HG02970 (cell line): ENCODE data around the gene CBX3.
"Not testable (repeated sequence)": the region's sequence is repeated elsewhere in the genome, so short reads cannot be mapped to it uniquely, and the experiment has no call there.

Source experiments
- ATAC-seq: cut with Tn5 transposase; IDR thresholded peaks from one replicate; pipeline ENCODE4 v1.9.1; 2021; ENCODE audit warnings: mild to moderate bottlenecking, moderate library complexity, moderate number of reproducible peaks; ENCODE audit not compliant: unreplicated experiment, low FRiP score

Gene CBX3

DNA sequence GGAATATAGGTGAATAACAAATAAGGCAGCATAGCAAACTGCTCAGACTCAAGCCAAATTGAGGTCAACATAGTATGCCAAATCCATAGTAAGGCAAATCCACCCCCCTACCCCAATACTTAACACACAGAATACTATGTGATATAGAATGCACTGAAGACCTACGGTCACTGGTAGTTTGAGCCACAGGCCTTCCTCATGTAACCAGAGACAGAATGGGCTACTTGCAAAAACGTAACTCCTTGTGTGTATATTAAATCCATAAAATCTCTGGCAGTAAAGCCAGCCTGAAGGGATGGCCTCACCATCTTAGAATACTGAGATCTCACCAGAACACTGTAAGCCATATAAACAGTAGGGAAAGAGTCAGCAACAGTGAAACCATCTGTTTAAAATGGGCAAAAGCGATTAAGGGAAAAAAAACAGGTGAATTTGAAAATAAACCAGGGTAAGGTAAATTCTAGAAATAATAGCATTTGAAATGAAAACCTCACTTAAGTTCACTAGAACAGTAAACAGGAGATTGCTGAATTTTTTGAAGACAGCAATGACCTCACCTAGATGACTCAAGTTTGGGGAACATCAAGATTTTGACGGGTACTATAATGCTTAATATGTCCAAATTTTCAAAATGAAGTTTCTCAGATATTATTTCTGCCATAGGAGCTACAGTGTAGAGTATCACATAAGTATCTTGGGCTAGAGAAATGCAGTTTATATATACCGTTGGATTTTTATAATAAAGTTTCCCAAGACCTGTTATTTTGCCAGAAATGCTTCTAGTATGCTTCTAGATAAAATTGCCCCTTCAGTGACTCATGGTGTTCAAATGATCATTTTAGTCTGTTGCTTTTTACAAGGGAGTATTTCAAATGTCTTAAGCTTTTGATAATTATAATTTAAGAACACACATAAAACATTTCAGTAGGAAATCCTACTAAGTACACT is 14.9 kb upstream of the CBX3 start:
- ATAC-seq = no peak

DNA sequence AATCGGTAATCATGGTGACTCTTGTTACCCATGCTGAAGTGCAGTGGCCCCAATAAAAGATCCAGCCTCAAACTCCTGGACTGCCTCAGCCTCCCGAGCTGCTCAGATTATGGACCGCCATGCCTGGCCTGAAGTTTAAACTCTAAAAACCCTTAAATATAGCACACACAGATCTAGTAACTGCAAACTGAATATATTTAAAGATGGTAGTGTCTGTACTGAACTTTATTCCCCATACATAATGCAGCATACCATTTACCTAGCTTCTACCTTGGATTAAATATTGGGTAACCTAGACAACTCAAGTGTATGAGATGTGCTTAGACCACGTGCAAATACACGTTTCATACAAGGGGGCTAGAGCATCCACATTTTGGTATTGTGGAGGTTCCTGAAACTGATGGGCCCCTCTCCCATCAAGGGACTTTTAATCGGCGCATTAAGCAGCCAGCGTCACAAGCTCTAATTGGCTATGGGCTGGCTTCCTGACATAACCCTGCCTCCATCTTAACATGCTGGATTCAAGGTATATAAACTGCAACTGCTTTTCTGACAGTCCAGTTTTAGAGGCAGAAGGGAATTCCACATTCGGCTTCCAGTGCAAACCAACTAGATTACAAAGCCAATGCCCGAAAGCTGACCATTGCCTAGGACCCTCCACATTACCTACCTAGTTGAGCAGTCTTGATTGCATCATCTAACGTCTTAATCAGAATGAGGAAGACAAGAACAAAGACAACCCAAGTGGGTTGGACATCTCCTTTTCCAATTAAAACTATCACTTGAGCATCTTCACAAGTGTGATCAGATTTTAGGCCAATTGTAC is 14.0 kb upstream of the CBX3 start:
- ATAC-seq = no peak

- no peak for ATAC-seq
Measured at GRCh38 chr7:26188206-26188956, 13.2 kb upstream of the CBX3 start.

GRCh38 chr7:26188957-26189541 is 12.5 kb upstream of the CBX3 start:
- no peak for ATAC-seq

DNA sequence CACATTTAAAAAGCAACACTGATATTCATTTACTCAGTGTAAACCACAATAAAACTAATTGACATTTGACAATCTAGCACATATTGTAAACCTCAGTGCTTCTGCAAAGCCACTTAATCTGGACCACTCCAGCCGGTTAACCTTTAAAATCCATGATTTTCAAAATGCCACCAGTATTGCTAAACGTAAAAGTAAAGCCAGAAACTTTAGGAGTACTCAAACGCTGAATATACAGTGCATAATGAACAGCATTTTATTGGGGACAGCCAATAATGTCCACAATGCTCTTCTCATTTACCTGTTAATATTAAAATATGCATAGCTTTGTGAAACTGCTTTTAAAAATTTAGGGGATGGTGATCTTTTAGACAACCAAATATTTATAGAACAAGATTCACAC is 11.8 kb upstream of the CBX3 start:
- no peak for ATAC-seq

DNA sequence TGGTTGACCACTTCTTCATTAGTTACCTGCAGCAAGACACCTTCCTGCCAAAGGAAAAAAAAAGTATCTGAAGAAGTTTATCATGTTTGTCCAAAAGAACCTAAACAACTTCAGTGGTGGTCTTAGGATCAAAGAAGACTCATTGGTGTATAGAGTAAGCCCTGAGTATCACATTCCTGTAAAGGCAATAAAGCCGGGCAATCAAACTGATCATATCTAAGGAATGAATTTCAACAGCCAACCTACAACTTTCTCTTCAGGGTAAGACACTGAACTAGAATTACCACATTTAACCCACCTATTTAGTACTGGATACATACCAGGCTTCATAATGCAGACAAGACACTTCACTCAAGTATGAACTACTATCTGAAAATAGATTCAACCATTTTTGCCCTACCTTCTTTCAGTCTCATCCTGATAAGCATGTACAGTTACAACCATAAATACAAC is 11.1 kb upstream of the CBX3 start:
- ATAC-seq = no peak

DNA sequence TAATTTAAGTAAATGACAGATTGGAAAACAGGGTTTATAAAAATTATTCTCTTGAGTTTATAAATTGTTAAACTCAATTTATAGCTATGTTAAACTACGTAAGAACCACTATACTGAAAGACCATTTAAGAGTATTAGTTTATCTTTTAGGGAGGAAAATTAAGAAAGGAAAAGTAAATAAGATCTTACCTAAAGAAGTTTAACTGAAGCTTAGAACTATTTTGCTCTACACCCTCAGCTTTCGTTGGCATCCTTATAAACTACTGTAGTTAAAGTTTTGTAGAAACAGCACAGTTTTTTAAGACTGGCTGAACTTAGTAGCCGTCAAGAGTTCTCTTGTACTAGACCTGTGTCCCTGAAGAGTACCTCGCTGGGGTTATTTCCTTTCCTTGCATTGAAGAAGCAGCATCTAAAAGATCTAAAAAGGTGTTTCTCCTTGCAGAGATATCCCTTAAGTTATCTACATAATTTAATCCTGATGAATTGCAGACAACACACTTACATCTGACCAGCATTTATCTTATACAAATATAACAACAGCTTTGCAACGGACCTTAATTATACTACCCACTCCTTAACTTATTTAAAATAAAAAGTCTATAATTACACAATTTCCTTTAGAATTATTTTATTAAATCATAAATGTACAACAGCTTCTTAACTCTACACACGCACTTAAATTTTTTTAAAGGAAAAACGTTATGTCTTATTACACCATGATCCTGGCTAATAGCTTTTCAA is 10.1 kb upstream of the CBX3 start:
- no peak for ATAC-seq

DNA sequence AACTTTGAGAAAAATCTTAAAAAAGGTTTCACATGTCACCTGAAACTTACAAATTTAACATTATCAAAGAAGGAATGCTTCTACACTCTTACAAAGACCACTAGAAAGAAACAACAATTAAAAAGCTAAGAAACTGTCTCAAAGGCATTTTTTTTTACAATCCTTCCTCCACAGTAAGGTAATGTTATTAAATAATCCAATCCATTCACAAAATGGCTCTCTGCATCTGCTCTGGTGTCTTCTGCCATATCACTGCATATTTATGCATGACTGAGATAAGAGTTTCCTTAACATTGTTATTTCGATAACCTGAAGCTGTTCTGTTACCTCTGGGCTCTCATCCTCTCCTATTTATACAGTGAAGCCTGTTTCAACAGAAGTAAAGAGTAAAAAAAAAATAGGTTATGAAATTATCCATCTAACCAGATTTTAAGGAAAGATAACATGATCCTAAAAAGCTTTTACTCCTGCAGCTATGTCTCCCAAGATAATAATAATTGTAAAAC is 9.5 kb upstream of the CBX3 start:
- no peak for ATAC-seq

DNA sequence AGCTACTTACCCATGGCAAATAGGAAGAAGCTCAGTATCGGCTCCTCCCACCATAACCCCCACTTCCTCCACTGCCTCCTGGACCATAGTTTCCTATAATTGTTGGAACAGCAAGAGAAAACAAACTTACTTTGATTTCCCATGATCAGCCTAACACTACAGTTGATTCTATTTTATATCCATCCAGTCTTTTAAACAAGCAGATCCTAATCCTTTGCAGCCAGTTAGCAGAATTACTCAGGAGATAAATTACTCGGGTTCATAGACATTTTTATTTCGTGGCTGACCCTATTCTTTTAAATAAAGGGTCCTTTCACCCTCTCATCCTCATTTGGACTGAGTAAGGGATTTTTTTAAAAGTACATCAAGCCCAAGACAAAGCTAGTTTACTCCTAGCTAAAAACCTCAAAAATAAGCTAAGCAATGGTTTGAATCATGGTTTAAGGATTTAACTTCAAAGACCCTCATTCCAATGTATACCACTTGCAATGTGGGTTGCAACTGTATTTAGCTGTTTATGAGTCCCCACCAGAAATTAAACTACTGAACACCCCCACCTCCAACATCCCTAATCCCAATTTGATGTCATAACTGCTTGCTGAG is 9.0 kb upstream of the CBX3 start:
- ATAC-seq = no peak

DNA sequence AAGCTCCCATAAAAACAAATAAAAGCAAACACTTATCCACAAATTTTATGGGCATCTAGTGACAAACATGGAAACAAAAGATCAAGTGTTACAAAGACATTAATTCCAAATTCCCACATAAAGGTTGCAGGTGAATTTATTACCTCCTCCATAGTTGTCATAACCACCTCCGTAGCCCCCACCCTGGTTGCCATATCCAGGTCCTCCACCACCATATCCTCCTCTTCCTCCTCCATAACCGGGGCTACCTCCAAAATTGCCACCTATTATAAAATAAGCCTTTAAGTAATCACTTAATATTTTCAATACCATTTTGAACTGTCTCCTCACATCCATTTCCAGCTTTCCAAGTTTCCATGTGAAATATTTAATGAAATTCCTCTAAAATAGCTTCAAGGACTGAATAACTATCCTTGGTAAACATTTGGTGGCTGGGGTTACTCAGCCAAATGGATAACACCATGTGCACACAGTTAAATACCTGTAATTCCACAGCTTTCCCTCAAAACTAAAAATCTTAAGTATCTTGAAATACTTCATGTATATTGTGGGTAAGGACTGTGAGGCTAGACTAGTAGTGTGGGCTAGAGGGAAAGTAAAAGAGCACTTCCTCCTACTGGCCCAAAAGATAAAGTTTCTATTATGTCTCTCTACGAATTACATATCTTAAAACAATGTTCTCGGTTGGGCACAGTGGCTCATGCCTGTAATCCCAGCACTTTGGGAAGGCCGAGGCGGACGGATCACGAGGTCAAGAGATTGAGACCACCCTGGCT is 7.9 kb upstream of the CBX3 start:
- ATAC-seq = no peak

DNA sequence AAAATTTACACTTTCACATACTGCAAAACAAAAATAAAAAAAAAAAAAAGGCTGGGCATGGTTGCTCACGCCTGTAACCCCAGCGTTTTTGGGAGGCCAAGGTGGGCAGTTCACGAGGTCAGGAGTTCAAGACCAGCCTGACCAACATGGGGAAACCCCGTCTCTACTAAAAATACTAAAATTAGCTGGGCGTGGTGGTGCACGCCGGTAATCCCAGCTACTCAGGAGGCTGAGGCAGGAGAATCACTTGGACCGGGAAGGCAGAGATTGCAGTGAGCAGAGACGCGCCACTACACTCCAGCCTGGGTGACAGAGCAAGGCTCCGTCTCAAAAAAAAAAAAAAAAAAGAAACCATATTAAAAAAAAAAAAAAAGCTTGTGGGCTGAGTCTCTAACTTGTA is 6.8 kb upstream of the CBX3 start:
- ATAC-seq = not testable (repeated sequence)

- ATAC-seq = no peak
Measured at GRCh38 chr7:26195182-26195581, 6.4 kb upstream of the CBX3 start.

GRCh38 chr7:26195867-26196657 is 5.5 kb upstream of the CBX3 start:
- no peak for ATAC-seq

- no peak for ATAC-seq
Measured at GRCh38 chr7:26197153-26198115, 4.1 kb upstream of the CBX3 start.

DNA sequence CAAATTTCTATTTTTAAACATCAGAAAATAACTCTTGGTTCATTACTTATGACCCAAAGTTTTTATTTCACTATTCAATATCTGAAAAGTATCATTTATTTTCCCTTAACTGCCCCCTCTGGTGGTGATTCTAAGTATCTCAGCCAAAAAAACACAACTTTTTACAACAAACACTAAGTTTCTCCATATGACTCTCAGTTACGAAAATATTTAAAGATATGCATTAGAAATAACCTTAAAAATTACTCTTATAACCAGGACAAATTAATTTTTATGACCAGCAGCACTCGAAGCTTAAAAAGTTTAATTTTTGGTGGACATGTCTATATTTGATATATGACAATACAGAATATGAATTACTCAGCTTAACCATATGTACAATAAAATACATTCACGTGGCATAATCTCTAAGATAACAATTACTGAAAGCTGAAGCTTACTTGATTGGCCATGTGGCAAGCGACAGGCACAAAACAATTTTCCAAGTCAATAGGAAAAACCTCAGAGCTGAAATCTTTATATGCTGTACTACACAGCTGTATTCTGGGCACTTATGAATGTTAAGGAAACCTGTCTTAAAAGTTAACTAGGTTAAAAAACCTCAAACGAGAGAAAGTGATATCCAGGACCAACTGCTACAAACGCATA is 3.3 kb upstream of the CBX3 start:
- no peak for ATAC-seq

DNA sequence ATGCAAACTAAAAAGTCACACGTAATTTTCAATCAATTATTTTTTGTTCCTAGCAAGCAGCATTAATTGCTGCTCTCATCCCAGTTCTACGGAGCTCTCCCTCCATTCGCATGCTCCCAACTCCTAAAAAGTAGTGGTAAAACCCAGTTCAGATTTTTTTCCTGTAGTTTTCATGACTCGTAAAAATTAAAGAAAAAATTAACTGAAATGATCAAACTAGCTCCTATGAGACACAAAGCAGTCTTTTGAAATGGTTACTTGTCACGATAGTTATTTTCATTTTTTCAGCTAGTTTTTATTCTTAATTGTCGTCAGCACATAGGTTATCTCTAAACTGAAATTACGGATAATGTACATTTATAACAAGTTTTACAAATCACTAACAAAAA is 2.8 kb upstream of the CBX3 start:
- no peak for ATAC-seq
